GM20000 (cell line): Measurements from ENCODE around the gene SMIM24.
"Not testable (repeated sequence)": the region's sequence is repeated elsewhere in the genome, so short reads cannot be mapped to it uniquely, and the experiment has no call there.

Experiments used
- DNase-seq: peaks from one replicate; pipeline ENCODE4 v3.0.0; 2012; ENCODE audit warnings: low spot score
- TF ChIP-seq, protein P1 (sequence below): IDR thresholded peaks from 2 replicates; pipeline ENCODE4 v1.5.1; 2012; ENCODE audit warnings: mild to moderate bottlenecking, control low read depth; ENCODE audit errors: extremely low read depth, missing control alignments

The SMIM24 gene

DNA sequence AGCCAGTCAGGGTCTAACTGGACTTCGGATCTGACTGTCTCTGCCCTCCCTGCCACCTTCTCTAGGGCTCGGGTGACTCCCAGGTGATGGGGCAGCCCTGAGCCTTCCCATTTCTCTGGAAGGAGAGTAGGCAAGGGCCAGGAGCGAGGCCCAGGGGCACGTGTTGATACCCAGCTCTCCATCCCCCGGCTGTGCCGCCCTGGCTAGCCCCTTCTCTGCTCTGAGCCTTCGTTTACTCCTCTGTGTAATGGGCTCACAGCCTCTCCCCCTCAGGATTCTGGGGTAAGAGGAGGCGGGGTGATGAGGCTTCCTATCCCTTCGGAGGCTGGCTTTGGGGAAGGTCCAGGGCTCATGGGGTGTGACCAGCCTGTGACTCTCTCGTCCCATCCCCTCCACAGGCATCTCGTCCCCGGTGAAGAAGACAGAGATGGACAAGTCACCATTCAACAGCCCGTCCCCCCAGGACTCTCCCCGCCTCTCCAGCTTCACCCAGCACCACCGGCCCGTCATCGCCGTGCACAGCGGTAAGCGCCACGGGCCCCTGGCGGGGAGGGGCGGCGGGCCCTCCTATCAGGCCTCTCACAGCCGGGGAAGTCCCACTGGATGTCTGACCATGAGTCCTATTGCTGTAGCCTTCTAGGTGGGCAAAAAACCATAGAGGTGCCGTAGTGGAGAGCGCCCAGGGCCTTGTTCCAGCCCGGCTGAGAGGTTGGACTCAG is 31.6 kb downstream of the SMIM24 start:
- TF ChIP-seq, protein P1, sequence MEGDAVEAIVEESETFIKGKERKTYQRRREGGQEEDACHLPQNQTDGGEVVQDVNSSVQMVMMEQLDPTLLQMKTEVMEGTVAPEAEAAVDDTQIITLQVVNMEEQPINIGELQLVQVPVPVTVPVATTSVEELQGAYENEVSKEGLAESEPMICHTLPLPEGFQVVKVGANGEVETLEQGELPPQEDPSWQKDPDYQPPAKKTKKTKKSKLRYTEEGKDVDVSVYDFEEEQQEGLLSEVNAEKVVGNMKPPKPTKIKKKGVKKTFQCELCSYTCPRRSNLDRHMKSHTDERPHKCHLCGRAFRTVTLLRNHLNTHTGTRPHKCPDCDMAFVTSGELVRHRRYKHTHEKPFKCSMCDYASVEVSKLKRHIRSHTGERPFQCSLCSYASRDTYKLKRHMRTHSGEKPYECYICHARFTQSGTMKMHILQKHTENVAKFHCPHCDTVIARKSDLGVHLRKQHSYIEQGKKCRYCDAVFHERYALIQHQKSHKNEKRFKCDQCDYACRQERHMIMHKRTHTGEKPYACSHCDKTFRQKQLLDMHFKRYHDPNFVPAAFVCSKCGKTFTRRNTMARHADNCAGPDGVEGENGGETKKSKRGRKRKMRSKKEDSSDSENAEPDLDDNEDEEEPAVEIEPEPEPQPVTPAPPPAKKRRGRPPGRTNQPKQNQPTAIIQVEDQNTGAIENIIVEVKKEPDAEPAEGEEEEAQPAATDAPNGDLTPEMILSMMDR: no peak
- DNase-seq: no peak

- DNase-seq: not testable (repeated sequence)
These were observed 33.7 kb downstream of the SMIM24 start for GRCh38 chr19:3446657-3447056.

- no peak for DNase-seq
- TF ChIP-seq, protein P1: no peak
These were observed 35.6 kb downstream of the SMIM24 start for GRCh38 chr19:3444695-3445234.

DNA sequence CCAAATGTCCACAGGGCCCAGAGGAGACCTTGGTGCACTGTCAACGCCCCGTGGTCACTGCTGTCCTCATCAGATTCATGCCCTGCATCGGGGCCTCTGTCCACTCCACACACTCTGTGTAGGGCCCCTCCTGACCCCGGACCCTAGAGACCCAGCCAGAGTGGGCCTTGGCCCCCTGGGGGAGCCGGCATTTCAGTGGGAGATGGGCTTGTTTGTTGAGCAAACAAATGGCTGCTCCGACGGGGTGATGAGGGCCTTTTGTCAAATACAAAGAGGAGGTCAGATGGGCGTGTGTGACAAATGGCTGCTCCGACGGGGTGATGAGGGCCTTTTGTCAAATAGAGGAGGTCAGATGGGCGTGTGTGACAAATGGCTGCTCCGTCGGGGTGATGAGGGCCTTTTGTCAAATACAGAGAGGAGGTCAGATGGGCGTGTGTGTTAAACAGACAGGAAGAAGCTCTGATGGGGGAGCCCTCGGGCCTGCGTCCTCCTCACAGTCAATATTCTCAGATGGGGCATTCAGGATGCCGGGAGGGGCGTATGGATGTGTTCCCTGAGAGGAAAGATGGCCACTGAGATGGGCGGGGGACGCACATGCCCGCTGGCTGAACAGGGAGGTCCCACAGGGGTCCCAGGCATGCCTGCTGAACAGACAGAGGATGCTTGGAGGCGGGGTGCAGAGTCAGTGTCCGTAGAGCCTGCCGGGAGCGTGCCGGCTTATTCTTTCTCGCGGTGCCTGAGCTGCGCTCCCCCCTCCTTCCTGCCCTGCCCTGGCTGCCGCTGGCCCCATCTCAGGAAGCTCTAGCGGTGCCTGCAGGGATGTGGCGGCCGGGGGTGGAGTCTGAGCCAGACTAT is 36.3 kb downstream of the SMIM24 start:
- TF ChIP-seq, protein P1: no peak
- DNase-seq: no peak

DNA sequence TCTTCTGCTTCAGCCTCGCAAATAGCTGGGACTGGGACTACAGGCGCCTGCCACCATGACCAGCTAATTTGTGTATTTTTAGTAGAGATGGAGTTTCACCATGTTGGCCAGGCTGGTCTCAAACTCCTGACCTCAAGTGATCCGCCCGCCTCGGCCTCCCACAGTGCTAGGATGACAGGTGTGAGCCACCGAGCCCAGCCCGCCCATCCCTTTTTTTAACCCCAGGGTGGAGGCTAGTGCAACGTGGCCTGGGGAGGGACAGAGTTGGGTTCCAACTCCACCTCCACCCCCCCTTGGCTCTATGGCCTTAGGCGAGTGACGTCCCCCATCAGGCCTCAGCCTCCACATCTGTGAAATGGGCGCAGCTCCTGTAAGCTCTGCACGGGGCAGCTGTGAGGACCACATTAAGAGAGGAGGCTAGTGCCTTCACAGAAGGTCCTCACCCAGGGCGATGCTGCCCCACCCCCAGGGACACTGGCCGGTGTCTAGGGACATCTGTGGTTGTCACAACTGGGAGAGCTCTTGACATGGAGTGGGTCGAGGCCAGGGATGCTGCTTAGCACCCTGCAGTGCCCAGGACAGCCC is 37.7 kb downstream of the SMIM24 start:
- TF ChIP-seq, protein P1: no peak
- DNase-seq: no peak

- TF ChIP-seq, protein P1: no peak
These were observed 38.4 kb downstream of the SMIM24 start for GRCh38 chr19:3441986-3442329.

GRCh38 chr19:3441089-3441985 is 39.0 kb downstream of the SMIM24 start:
- TF ChIP-seq, protein P1: no peak
- no peak for DNase-seq

More at GRCh38 chr19:3441986-3442329, 38.4 kb downstream of the SMIM24 start:
- no peak for DNase-seq
